ENCODE measurements around the gene ARF1.

- TF ChIP-seq CTCF (IDR thresholded peaks at IDR 0.05) (no peak), EP300 (IDR thresholded peaks at IDR 0.05) (no peak)
Observed at GRCh38 chr1:228036701-228037231, 45.7 kb upstream of the ARF1 start.

All from suprapubic skin (tissue), 3 donors.